SJSA1 (cell line): ENCODE data around the gene COL26A1. TPM values are rescaled to one million over a fixed set of nuclear protein-coding genes. Genes with fewer than 3 reads are reported as not detected.

Experiments
- DNase-seq, 2 experiments: peaks; one replicate each; pipeline ENCODE4 v3.0.0-alpha.2; 2015 to 2020; ENCODE audit warnings: low spot score in 2 of 2, low read depth in 1 of 2
- H3K27ac ChIP-seq: fragments of 250-450 bp; sonication (Bioruptor Pico); 2 replicates; pipeline ENCODE4 v1.5.1; 2020; ENCODE audit warnings: mild to moderate bottlenecking, moderate library complexity
- H3K27me3 ChIP-seq: fragments of 250-450 bp; sonication (Bioruptor Pico); replicated peaks from 2 replicates; pipeline ENCODE4 v1.5.1; 2020; ENCODE audit warnings: mild to moderate bottlenecking, moderate library complexity
- H3K36me3 ChIP-seq: fragments of 250-450 bp; sonication (Bioruptor Pico); 2 replicates; pipeline ENCODE4 v1.5.1; 2020; ENCODE audit warnings: mild to moderate bottlenecking
- H3K4me1 ChIP-seq: fragments of 250-450 bp; sonication (Bioruptor Pico); replicated peaks from 2 replicates; pipeline ENCODE4 v1.6.1; 2021; ENCODE audit warnings: mild to moderate bottlenecking
- H3K4me3 ChIP-seq: fragments of 250-450 bp; sonication (Bioruptor Pico); 2 replicates; pipeline ENCODE4 v1.5.1; 2020; ENCODE audit warnings: mild to moderate bottlenecking
- H3K9me3 ChIP-seq: fragments of 250-450 bp; sonication (Bioruptor Pico); replicated peaks from 2 replicates; pipeline ENCODE4 v1.5.1; 2020; ENCODE audit warnings: mild to moderate bottlenecking
- total RNA-seq: library from RNA; depleted of rRNA; stranded (reverse); fragments of >200 nt; shearing (Covaris generic); gene quantifications from 2 replicates; pipeline ENCODE4 v1.2.3, GENCODE V29; 2014

Gene COL26A1
- total RNA-seq, 1 experiment from 2014 or later: not detected

DNA sequence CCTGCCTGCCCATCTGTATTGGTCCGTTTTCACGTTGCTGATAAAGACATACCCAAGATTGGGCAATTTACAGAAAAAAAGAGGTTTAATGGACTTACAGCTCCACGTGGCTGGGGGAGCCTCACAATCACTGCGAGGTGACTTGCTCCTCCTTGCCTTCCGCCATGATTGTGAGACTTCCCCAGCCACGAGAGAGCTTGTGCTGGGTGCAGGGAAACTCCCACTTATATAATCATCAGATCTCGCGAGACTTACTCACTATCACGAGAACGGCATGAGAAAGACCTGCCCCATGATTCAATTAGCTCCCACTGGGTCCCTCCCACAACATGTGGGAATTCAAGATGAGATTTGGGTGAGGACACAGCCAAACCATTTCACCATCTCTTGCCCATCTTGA, 154.6 kb downstream of the COL26A1 start:
- peaks cover 5% of the 10 kb centered on the region; the same call in 1 of the 2 replicates for H3K4me1 ChIP-seq
- no peak for DNase-seq
- H3K36me3 ChIP-seq: no peaks in the 10 kb centered on the region
- H3K9me3 ChIP-seq: no peaks in the 10 kb centered on the region
- H3K27me3 ChIP-seq: peaks cover 18% of the 10 kb centered on the region
- H3K4me3 ChIP-seq: no peak overlapping the region
- no peak overlapping the region for H3K27ac ChIP-seq

DNA sequence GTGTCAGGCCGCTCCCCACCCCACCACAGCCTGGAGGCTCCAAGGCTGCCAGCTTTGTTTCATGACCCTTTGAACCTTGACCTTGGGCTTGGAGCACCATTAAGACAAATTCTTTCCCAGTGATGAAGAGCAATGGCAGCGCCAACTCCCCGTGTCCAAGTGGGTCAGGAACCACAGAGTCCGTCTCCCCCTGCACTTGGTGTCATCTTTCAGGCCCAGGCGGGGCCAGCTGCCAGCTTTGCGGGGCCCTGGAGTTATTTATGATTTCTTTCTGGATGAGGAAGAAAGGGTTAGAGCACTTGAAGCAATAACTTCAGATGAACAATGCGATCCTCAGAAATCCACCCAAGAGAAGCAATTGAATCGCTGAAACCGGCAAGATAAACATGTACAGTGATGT, 155.7 kb downstream of the COL26A1 start:
- Histone ChIP-seq H3K9me3 (no peaks in the 10 kb centered on the region), H3K27ac (no peak overlapping the region), H3K4me3 (no peak overlapping the region), H3K36me3 (no peaks in the 10 kb centered on the region), H3K4me1 (peaks cover 5% of the 10 kb centered on the region; the same call in 1 of the 2 replicates), H3K27me3 (peaks cover 15% of the 10 kb centered on the region)
- no peak for DNase-seq

DNA sequence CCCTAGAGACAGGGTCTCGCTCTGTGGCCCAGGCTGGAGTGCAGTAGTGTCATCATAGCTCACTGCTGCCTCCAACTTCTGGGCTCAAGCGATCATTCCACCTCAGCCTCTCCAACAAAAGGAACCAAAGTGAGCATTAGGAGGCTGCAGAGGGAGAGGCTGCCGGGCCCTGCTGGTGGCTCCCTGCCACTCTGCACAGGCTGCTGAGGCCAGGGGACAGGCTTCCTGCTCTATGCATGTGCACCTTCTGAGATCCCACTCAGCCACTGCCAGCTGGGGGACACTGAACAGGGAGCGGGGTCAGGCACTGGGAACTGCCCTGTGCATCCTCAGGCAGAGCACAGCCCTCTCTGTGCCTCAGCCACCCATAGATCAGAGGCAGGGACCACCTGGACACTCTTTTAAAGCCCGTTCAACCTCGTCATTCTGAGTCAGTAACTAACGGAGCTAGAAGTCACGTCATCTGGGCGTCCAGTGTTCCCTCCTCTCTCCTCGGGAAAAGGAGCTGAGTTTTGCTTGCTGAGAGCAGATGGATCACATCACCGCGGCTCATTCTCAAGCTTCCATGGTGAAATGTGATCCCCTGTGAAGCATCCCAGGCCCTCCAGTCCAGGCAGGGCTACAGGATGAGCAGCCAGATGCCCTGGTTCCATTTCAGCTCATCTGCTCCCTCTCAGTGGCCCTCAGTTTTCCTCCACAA, 156.8 kb downstream of the COL26A1 start:
- DNase-seq: peak in 1 of 2 experiments; percentile 23
- Histone ChIP-seq H3K4me1 (peaks cover 5% of the 10 kb centered on the region; the same call in 1 of the 2 replicates), H3K27ac (no peak overlapping the region), H3K36me3 (no peaks in the 10 kb centered on the region), H3K9me3 (no peaks in the 10 kb centered on the region), H3K27me3 (peaks cover 9% of the 10 kb centered on the region), H3K4me3 (no peak overlapping the region)

DNA sequence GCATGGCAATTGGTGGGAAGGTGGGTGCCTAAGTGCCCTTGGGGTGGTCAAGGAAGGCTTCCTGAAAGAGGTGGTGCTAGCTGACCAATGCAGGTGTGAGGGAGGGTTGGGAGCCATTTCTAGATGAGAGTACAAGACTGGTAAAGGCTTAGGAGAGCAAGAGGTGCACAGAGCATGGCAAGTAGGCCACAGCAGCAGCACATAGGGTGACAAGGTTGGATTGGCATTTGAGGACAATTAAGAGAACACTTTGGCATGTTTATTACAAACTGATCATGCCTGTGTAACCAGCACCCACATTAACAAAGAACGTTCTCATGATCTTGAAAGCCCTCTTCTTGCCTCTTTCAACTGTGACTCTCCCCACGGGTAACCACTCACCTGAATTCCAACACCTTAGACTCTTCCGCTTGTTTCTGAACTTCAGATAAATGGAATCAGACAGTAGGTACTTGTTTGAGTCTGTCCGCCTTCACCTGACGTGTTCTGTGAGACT, 158.8 kb downstream of the COL26A1 start:
- DNase-seq: no peak
- H3K9me3 ChIP-seq: no peaks in the 10 kb centered on the region
- no peak overlapping the region for H3K27ac ChIP-seq
- H3K4me1 ChIP-seq: peaks cover 5% of the 10 kb centered on the region; the same call in 1 of the 2 replicates
- no peak overlapping the region for H3K4me3 ChIP-seq
- peaks cover 5% of the 10 kb centered on the region; the same call in 1 of the 2 replicates for H3K27me3 ChIP-seq
- H3K36me3 ChIP-seq: no peaks in the 10 kb centered on the region

DNA sequence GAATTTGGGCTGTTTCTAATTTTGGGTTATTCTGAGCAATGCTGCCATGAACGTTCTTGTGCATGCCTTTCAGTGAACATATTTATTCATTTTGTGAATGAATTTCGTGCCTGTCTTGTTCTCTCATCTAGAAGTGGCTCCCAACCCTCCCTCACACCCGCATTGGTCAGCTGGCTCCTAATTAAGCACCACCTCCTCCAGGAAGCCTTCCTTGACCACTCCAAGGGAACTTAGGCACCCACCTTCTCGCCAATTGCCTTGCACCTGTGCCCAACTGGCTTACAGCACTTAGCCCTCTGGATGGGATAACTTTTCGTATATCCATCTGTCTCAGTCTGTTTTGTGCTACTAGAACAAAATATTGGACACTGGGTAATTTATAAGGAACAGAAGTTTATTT, 159.3 kb downstream of the COL26A1 start:
- no peaks in the 10 kb centered on the region for H3K36me3 ChIP-seq

DNA sequence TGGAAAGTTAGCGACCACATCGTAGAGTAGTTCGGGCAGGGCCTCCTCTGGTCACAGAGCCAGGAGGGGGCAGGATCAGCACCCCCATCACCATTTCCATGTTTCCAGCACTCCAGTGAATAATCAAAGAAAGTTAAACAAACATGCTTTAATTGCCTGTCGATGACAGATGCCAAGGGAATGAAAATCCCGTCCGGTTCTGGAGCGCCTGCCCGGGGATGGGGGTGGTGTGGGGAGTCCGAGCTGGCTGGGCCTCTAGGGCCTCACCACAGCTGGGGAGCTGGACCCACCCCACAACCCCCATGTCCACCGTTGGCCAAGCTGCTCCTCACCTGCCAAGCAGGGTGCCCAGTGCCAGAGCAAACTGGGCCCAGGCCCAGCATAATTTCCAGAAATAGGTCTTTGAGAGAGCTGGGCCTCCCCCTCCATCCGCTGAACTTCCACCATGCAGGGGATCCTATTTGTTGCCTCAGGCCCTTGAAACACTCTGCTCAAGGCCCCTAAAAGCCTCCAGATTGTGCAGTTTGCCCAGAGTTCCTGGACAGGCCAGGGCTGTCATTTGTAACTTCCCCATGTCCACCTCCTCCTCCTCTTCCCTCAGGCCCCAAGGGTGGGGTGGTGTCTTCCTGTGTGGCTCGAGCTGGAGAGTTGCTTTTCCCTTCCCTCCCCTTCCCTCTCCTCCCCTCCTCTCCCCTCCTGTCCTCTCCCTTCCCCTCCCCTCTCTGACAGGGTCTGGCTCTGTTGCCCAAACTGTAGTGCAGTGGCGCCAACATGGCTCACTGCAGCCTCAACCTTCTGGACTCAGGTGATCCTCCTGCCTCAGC, 165.4 kb downstream of the COL26A1 start:
- Histone ChIP-seq H3K27me3 (no peaks in the 10 kb centered on the region), H3K36me3 (no peaks in the 10 kb centered on the region), H3K4me1 (peaks cover 14% of the 10 kb centered on the region), H3K4me3 (no peak overlapping the region), H3K9me3 (no peaks in the 10 kb centered on the region), H3K27ac (peak overlapping the region; percentile 43; the same call in 1 of the 2 replicates)
- DNase-seq: peak; percentile 43 to 67

More for the DNA sequence above, 159.3 kb downstream of the COL26A1 start:
- Histone ChIP-seq H3K4me3 (no peak overlapping the region), H3K9me3 (no peaks in the 10 kb centered on the region), H3K4me1 (peaks cover 5% of the 10 kb centered on the region; the same call in 1 of the 2 replicates), H3K27me3 (peaks cover 5% of the 10 kb centered on the region; the same call in 1 of the 2 replicates), H3K27ac (no peak overlapping the region)
- DNase-seq: no peak

DNA sequence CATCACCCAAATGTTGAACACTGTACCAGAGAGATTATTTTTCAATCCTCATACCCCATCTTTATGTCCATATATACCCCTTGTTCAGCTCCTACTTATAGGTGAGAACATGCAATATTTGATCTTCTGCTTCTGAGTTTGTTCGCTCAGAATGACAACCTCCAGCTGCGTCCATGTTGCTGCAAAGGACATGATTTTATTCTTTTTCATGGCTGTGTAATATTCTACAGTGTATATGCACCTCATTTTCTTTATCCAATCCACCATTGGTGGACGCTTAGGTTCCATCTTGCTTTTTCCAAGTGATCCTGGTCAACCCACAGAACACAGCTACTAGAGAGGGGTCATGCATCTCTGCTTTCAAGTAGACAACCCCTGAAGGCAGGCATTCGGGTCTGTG, 166.9 kb downstream of the COL26A1 start:
- Histone ChIP-seq H3K27me3 (no peaks in the 10 kb centered on the region), H3K27ac (no peak overlapping the region)

DNA sequence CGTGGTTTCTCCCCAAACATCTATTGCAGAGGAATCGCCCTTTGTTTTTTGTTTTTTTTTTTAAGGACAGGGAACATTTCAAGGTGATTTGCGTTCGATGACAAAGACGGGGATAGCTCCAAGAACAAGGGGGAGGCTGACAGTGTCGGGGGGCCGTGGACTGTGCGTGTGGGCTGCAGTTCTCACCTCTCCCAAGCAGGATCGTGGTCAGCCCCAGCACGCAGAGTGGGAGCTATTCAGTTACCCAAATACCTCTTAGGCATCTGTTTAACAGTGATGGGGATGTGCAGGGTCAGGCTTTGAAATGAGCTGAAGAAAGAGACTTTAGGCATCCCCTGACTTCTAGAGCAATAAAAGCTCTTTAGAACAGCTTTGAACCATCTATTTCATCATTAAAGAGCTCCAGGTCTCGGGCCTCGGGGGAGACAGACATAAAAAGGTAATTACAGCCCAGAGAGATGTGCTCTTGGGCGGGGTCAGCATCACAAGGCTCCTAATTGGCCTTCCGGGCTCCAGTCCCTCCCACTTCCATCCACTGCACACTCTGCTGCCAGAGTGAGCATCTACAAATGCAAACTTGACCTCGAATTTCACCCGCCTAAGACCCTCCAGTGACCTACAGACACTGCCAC, 169.2 kb downstream of the COL26A1 start:
- Histone ChIP-seq H3K4me1 (peaks cover 21% of the 10 kb centered on the region), H3K27ac (no peak overlapping the region), H3K36me3 (no peaks in the 10 kb centered on the region), H3K4me3 (no peak overlapping the region), H3K9me3 (no peaks in the 10 kb centered on the region), H3K27me3 (no peaks in the 10 kb centered on the region)
- DNase-seq: no peak

More for the DNA sequence above, 166.9 kb downstream of the COL26A1 start:
- no peak overlapping the region for H3K4me3 ChIP-seq
- no peak for DNase-seq
- H3K9me3 ChIP-seq: no peaks in the 10 kb centered on the region
- H3K36me3 ChIP-seq: no peaks in the 10 kb centered on the region
- peaks cover 14% of the 10 kb centered on the region for H3K4me1 ChIP-seq

DNA sequence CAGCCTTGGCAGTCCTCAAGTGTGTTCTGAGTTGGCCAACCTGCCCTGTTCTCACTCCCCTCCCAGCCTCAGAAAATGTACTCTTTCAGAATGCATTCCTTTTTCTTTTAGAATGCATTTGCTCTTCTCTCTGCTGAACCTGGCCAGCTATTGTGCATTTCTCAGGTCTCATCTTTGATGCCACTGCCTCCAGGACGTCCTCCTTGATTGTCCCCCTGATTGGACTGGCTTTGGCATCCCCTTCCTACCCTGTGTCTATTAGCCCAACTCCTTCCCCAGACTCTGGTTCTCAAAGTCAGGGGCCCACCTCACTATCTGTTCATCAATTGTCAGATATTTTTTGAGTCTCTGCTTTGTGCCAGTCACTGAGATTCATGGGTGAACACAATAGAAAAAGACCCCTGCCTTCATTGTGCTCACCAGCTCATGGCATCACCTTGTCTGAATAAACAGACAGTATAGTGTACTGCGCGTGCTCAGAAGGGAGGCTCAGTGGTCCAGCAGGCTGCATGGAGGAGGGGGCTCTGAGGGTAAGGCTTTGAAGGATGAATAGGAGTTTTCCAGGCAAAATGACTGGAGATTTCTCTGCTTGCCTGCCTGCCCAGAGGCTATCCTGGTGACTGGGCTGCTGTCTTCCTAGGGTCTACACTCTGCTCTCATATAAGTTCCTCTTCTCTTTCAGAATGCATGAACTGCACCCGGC, 169.9 kb downstream of the COL26A1 start:
- no peaks in the 10 kb centered on the region for H3K9me3 ChIP-seq
- no peak overlapping the region for H3K27ac ChIP-seq
- peaks cover 26% of the 10 kb centered on the region for H3K4me1 ChIP-seq
- H3K4me3 ChIP-seq: no peak overlapping the region
- no peaks in the 10 kb centered on the region for H3K27me3 ChIP-seq
- DNase-seq: no peak
- H3K36me3 ChIP-seq: no peaks in the 10 kb centered on the region

DNA sequence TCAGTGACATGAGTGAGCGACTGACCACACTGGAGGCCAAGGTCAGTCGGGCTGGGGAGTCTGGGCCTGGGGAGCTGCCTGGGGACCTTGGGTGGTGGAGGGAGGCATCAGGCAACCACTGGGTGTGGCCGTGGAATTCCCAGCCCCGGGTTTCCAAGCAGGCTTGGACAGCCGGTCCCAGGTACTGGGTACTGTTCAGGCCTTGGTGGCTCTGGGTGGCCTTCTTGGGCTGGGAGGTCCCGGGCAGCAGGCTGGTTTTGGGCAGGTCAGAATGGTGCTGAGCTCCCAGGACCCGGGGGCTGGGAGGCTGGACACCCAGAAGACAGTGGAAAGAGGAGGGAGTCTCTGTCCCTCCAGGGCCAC, 170.4 kb downstream of the COL26A1 start:
- Histone ChIP-seq H3K4me1 (peaks cover 22% of the 10 kb centered on the region), H3K27me3 (no peaks in the 10 kb centered on the region), H3K9me3 (no peaks in the 10 kb centered on the region), H3K27ac (no peak overlapping the region), H3K4me3 (no peak overlapping the region), H3K36me3 (no peaks in the 10 kb centered on the region)
- no peak for DNase-seq

DNA sequence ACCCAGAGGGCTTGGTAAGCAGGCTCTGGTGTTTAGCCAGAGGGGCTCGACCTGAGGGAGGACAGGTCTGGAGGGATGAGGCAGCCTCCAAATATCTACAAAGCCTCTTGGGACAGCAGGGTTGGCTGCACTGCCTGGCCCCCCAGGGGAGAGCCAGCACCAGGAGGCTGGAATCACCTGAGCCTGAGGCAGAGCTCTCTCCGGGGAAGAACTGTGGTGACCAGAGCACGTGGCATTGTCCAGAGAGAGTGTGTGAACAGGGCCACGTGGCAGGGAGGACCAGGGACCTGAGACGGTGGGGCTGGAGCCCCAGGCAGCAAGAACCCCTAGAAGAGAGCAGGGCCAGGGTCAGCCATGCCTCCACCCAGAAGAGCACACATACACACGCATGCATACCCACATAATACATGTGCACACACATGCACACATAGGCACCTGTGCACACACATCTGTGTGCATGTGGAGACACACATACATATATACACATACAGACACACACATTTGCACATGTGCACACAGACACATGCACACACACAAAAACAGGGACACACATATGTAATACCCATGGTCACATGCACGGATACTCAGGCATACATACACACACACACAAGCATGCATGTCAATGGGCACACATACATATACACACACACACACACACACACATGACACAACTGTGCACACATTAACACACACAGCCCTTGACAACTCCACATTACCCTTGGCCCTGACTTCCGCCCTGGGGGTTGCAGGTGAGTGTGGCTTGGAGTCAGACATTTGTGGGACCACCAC, 171.5 kb downstream of the COL26A1 start:
- no peak for DNase-seq
- Histone ChIP-seq H3K27me3 (no peaks in the 10 kb centered on the region), H3K9me3 (no peaks in the 10 kb centered on the region), H3K4me1 (peaks cover 19% of the 10 kb centered on the region), H3K4me3 (no peak overlapping the region), H3K27ac (no peak overlapping the region), H3K36me3 (no peaks in the 10 kb centered on the region)

DNA sequence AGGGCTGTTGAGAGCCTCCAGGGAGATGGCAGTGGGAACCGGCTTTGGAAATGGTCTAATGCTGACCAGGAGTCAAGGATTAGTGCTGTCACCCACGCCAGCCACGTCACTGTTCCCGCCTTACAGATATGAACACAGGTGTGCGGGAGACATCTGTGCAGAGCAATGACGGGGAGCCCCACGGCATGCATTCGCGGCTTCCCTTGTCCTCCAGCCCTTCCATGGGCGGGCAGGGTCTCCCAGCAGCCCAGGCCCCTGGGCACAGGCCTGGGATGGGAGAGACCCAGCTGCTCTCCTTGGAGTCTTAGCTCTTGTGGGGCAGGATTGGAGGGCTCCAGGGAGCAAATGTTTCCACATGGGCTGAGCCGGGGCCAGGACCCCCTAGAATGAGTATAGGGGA, 172.2 kb downstream of the COL26A1 start:
- H3K27ac ChIP-seq: no peak overlapping the region
- H3K4me3 ChIP-seq: no peak overlapping the region
- H3K4me1 ChIP-seq: peaks cover 19% of the 10 kb centered on the region
- no peaks in the 10 kb centered on the region for H3K36me3 ChIP-seq
- DNase-seq: no peak
- no peaks in the 10 kb centered on the region for H3K9me3 ChIP-seq
- no peaks in the 10 kb centered on the region for H3K27me3 ChIP-seq

DNA sequence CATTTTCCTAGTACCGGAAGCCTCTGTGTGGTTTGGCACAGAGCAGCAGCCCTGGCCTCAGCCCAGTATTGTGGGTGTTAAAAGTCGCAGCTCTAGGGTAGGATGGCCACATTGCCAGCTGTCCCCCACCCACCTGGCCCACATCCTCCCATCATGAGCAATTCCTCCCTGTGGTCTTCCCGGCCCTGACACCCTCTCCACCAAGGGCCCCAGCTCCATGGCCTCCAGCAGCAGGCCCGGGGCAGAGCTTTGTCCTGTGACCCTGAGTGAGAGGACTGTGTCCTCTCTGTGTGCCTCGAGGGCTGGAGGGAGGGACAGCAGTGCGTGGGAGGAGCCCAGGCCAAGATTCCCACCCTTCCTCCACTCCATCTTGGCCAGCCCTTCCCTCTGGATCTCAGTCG, 172.7 kb downstream of the COL26A1 start:
- H3K9me3 ChIP-seq: no peaks in the 10 kb centered on the region
- no peak overlapping the region for H3K27ac ChIP-seq

More for the DNA sequence above, 172.7 kb downstream of the COL26A1 start:
- H3K4me3 ChIP-seq: no peak overlapping the region
- no peaks in the 10 kb centered on the region for H3K27me3 ChIP-seq
- H3K36me3 ChIP-seq: no peaks in the 10 kb centered on the region
- peaks cover 19% of the 10 kb centered on the region for H3K4me1 ChIP-seq
- no peak for DNase-seq
